Thoracic aorta (tissue), 2 donors: Measurements from ENCODE around the gene GPR153. TPM values are rescaled to one million over a fixed set of nuclear protein-coding genes. Genes with fewer than 3 reads are reported as not detected.

ENCODE experiments used
- ATAC-seq: fragments of 150-250 bp; one replicate; pipeline ENCODE4 v1.8.0; 2017; ENCODE audit warnings: low read depth; ENCODE audit not compliant: insufficient number of reproducible peaks, low FRiP score
- DNase-seq: peaks from one replicate; pipeline ENCODE4 v3.0.0-alpha.2; 2020; ENCODE audit warnings: low spot score
- H3K27ac ChIP-seq, 2 donors: fragments of 200-600 bp; sonication (generic); 1 replicate in 1 of 2; 2 replicates in 1 of 2; pipeline ENCODE4 v1.5.1; 2016; ENCODE audit warnings: mild to moderate bottlenecking in 2 of 2, moderate library complexity in 2 of 2
- H3K27me3 ChIP-seq: fragments of 200-600 bp; sonication (generic); replicated peaks from 2 replicates; pipeline ENCODE4 v1.6.0; 2016; ENCODE audit warnings: mild to moderate bottlenecking; ENCODE audit not compliant: insufficient read depth
- H3K36me3 ChIP-seq: fragments of 200-600 bp; sonication (generic); one replicate; pipeline ENCODE4 v1.5.1; 2016
- H3K4me1 ChIP-seq, 2 donors: fragments of 200-600 bp; sonication (generic); 1 replicate in 1 of 2; 2 replicates in 1 of 2; pipeline versions ENCODE4 v1.5.1 to v1.6.0; 2016; ENCODE audit warnings: low read depth in 2 of 2, mild to moderate bottlenecking in 1 of 2; ENCODE audit not compliant: control insufficient read depth in 1 of 2
- H3K4me3 ChIP-seq: fragments of 200-600 bp; sonication (generic); 2 replicates; pipeline ENCODE4 v1.5.1; 2016; ENCODE audit warnings: mild to moderate bottlenecking
- H3K9me3 ChIP-seq: fragments of 200-600 bp; sonication (generic); 2 replicates; pipeline ENCODE4 v1.5.1; 2016
- total RNA-seq, 2 donors: library from RNA; depleted of rRNA; stranded (reverse); fragments of >200 nt; gene quantifications; one replicate each; pipeline versions ENCODE4 v1.1.0 to v1.2.3, GENCODE V29; 2016
- TF ChIP-seq, protein P1 (sequence below): fragments of 200-600 bp; sonication (generic); IDR thresholded peaks from one replicate; pipeline ENCODE4 v1.5.1; 2019; ENCODE audit warnings: antibody characterized with exemption

The GPR153 gene
- total RNA-seq, 2 donors from 2014 or later, result 4.6 to 4.7 TPM

DNA sequence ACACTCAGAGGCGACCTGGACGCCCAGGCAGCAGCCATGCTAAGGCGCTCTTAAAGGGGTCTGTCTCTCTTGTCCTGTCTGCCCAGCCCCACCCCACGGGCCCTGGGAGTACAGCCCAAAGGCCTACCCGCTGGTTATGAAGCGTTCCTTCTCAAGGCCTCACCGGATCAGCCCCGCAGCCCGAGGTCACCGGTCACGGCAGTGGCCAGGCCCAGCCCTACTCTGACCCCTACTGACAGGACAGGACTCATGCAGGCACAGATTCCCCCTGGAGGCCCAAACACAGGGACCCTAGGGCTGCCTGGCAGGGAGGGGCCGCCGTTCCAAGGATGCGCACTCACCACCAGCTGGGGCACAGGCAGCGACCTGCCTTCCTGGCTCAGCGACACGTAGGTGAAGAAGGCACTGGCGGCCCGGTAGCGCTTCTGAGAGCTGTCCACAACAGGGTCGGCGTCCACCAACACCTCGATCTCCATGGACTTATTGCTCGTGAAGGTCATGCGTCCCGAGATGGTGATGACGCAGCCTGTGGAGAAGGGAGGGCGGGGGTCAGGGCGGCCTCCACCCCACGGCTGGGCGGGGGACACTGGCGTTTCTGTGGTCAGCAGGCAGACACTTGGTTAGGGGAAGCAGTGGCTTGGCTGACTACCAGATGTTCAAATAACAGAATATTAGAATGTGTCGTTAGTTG, 20.0 kb upstream of the GPR153 start:
- ATAC-seq, result no peak

DNA sequence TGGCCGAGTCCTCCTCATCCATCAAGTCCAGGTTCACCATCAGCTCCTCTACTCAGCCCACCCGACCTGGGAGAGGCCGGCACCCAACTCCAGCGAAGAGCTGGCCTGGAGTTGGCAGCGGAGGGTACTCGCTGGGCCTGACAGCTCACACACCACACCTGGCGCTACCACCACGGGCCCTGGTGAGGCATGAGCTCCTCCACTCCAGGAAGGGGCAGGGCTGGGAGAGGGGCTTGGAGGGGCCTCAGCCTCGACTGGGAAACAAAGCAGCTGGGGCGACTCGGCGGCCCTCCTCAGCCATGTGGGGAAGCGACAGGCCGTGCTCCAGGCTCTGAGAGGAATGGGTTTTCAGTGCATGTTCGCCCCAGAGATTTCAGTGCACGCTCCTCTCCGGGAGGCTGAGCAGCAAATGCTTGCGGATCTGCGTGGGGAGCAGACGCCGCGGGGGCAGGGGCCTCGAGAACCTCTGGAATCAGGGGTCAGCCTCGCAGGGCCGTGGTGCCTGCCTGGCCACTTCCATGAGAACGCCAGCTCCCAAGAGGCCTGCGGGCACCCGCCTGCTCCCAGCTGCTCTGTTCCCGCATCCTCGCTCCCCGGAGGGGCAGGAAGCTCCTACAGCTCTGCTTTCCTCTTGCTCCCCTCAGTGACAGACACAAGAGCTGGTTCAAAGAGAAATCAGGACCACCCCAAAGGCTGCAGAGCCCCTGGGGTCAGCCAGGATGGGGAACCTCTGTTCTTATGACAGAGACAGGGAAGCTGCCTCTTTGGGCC, 18.9 kb upstream of the GPR153 start:
- no peaks in the 10 kb centered on the region for H3K9me3 ChIP-seq
- TF ChIP-seq, protein P1, sequence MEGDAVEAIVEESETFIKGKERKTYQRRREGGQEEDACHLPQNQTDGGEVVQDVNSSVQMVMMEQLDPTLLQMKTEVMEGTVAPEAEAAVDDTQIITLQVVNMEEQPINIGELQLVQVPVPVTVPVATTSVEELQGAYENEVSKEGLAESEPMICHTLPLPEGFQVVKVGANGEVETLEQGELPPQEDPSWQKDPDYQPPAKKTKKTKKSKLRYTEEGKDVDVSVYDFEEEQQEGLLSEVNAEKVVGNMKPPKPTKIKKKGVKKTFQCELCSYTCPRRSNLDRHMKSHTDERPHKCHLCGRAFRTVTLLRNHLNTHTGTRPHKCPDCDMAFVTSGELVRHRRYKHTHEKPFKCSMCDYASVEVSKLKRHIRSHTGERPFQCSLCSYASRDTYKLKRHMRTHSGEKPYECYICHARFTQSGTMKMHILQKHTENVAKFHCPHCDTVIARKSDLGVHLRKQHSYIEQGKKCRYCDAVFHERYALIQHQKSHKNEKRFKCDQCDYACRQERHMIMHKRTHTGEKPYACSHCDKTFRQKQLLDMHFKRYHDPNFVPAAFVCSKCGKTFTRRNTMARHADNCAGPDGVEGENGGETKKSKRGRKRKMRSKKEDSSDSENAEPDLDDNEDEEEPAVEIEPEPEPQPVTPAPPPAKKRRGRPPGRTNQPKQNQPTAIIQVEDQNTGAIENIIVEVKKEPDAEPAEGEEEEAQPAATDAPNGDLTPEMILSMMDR, result no peak
- H3K36me3 ChIP-seq, result no peaks in the 10 kb centered on the region
- peaks cover 7 to 12% of the 10 kb centered on the region in 2 donors for H3K4me1 ChIP-seq
- H3K27me3 ChIP-seq, result no peaks in the 10 kb centered on the region
- DNase-seq (no peak), ATAC-seq (no peak)
- H3K4me3 ChIP-seq, result no peak overlapping the region
- no peak overlapping the region for H3K27ac ChIP-seq

More for the DNA sequence above, 20.0 kb upstream of the GPR153 start:
- DNase-seq, result no peak
- H3K4me3 ChIP-seq, result no peak overlapping the region
- peaks cover 7 to 10% of the 10 kb centered on the region in 2 donors for H3K4me1 ChIP-seq
- H3K9me3 ChIP-seq, result no peaks in the 10 kb centered on the region
- H3K27me3 ChIP-seq, result no peaks in the 10 kb centered on the region
- TF ChIP-seq, protein P1, result no peak
- H3K27ac ChIP-seq, result no peak overlapping the region
- H3K36me3 ChIP-seq, result no peaks in the 10 kb centered on the region

DNA sequence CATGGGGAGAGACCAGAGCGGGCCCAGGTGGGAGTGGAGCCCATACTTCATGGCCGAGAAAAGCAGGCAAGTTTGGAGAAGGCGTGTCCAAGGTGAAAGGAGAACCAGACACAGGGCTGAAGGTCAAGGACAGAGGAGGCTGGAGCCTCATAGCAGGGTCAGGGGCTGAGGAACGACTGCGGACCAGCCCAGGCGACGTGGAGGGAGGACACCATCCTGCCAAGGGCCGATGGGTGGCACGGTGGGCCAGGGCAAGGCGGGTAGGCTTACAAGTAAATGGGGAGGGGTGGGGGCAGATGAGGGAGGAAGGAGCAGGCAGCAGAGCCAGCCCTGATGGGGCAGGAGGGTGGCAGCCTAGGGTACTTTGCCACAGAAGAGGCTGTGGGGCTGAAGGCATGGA, 18.2 kb upstream of the GPR153 start:
- Histone ChIP-seq H3K27ac (no peak overlapping the region), H3K27me3 (no peaks in the 10 kb centered on the region)
- TF ChIP-seq, protein P1, result no peak

DNA sequence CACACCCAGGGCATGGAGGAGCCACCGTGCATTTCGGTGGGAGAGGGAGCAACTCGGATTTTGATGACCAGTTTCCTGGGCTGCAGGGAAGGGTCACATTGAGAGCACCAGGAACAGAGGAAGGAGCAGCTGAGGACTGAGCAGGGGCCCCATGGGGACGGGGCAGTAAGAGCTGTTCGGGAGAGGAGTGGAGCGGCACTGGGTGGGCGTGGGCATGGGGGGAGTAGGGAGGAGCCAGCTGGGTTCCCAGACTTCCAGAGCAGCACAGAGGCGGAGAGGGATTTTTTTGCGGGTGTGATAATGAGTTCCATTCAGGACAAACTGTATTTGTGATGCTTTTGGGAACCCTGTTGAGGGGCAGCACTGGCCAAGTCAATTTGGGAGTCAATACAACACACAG, 17.4 kb upstream of the GPR153 start:
- TF ChIP-seq, protein P1, result no peak
- no peaks in the 10 kb centered on the region for H3K9me3 ChIP-seq
- H3K4me3 ChIP-seq, result no peak overlapping the region
- no peaks in the 10 kb centered on the region for H3K36me3 ChIP-seq
- H3K27ac ChIP-seq, result no peak overlapping the region
- peaks cover 7 to 12% of the 10 kb centered on the region in 2 donors for H3K4me1 ChIP-seq
- no peaks in the 10 kb centered on the region for H3K27me3 ChIP-seq
- no peak for DNase-seq
- no peak for ATAC-seq

More for the DNA sequence above, 18.2 kb upstream of the GPR153 start:
- ATAC-seq (no peak), DNase-seq (no peak)
- Histone ChIP-seq H3K36me3 (no peaks in the 10 kb centered on the region), H3K4me1 (peaks cover 7 to 12% of the 10 kb centered on the region in 2 donors), H3K4me3 (no peak overlapping the region), H3K9me3 (no peaks in the 10 kb centered on the region)

DNA sequence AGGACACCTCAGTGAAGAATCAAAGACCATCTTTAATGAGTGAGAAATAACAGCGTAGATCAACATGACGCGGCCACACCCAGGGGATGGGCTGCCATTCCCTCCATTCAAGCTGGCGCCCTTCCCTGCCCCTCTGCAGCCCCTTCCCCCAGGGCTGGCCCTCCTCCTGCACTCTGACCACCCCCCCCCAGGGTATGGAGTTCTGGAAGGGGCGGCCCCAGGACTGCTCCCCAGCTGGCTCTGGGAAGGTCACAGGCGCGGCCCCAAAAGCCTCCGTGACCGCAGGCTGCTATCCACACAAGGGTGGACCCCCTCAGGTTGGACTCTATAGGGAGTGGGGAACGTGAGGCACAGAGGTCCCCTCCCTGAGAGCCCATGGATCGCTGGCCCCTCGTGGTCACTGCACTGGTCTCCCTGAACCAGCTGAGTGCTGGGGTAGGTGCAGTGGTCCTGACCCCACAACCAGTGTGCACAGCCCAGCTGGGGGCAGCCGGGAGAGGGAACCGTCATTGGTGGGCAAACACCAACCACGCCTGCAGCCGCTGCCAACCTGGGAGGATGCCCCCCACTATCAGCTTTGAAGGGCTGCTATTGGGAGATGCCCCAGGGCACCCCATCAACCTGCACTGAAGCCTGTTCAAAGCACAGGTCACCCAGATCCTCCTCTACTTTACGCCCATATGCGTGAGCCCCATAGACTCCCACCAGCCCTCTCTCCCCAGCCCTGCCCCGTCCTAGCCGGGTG, 16.1 kb upstream of the GPR153 start:
- peaks cover 7 to 12% of the 10 kb centered on the region in 2 donors for H3K4me1 ChIP-seq
- DNase-seq (no peak), ATAC-seq (no peak)
- TF ChIP-seq, protein P1, result no peak
- H3K27me3 ChIP-seq, result no peaks in the 10 kb centered on the region
- no peaks in the 10 kb centered on the region for H3K9me3 ChIP-seq
- peak overlapping the region in 1 of 2 donors; percentile 43 for H3K27ac ChIP-seq
- peak overlapping the region; percentile 46 for H3K4me3 ChIP-seq
- H3K36me3 ChIP-seq, result no peaks in the 10 kb centered on the region
